Pancreas (tissue), 10 donors: ENCODE data around the gene ZGPAT. TPM values are rescaled to one million over a fixed set of nuclear protein-coding genes. Genes with fewer than 3 reads are reported as not detected.

ENCODE experiments used
- ATAC-seq, 4 donors: fragments of 200-7000 bp; cut with Tn5 transposase; one replicate each; pipeline versions ENCODE4 v1.8.0 to v1.9.1; 2020; ENCODE audit warnings: mild to moderate bottlenecking in 4 of 4, moderate library complexity in 4 of 4
- DNase-seq, 6 donors: peaks; one replicate each; pipeline ENCODE4 v3.0.0-alpha.2; 2020
- FAIRE-seq: peaks from 2 replicates; lab custom pipeline; 2012; peaks lifted over from hg19 to GRCh38; lab: Jason Lieb, UNC
- H3K27ac ChIP-seq, 4 donors: fragments of 200-600 bp; sonication (generic); 1 replicate in 3 of 4; 2 replicates in 1 of 4; pipeline versions ENCODE4 v1.5.0 to v1.8.0; 2020
- H3K27me3 ChIP-seq, 4 donors: fragments of 200-600 bp; one replicate each; pipeline ENCODE4 v1.8.0; 2021
- H3K36me3 ChIP-seq, 3 donors: fragments of 200-600 bp; sonication (generic) in 1 of 3; one replicate each; pipeline versions ENCODE4 v1.5.0 to v1.8.0; 2020 to 2021
- H3K4me1 ChIP-seq, 3 donors: fragments of 200-600 bp; one replicate each; pipeline ENCODE4 v1.8.0; 2021
- H3K4me3 ChIP-seq, 4 donors: fragments of 200-600 bp; sonication (generic) in 2 of 4; one replicate each; pipeline versions ENCODE4 v1.5.0 to v1.8.0; 2020 to 2021
- H3K9me3 ChIP-seq, 4 donors: fragments of 200-600 bp; one replicate each; pipeline ENCODE4 v1.8.0; 2021
- WGBS, 2 donors: extraction: QIAGEN DNeasy Blood & Tissue Kit; methylation state at CpG; one replicate each; pipeline ENCODE4 v1.1.7; 2013; 5-methylcytosine and 5-hydroxymethylcytosine counted together
- intact Hi-C, 3 donors: fragments of 100-400 bp; cut with DNase I; formaldehyde crosslinking; loops; one replicate each; pipeline versions ENCODE4 v1.11.1 to v1.14.2; 2022
- polyA plus RNA-seq, 2 donors: library from polyadenylated mRNA; stranded (reverse); fragments of 200-250 nt; gene quantifications; one replicate each; pipeline ENCODE4 v1.2.3, GENCODE V29; 2013
- total RNA-seq, 6 donors: library from RNA; stranded (reverse); fragmentation: NEBNext Ultra II Directional in 4 of 6; extraction: Animal tissue kit (Norgen Biotek cat#: 25700) in 4 of 6; gene quantifications; one replicate each; pipeline versions ENCODE4 v1.2.1 to v1.2.4, GENCODE V29; 2021 to 2023
- TF ChIP-seq, protein P1 (sequence below), 4 donors: fragments of 200-600 bp; sonication (generic) in 3 of 4; IDR thresholded peaks; one replicate each; pipeline versions ENCODE4 v1.5.0 to v1.8.0; 2021; ENCODE audit warnings: antibody characterized with exemption in 4 of 4
- donor health status: healthy with polysubstance abuse.
- donor health status: DM: no; HTN: no; CAD: no; lungs with moderate emphysema.
- donor health status: DM: no; HTN: no; CAD: no.
- donor health status: control.
- donor health status: control.
- donor health status: Bipolar disorder and iron deficiency.
- donor health status: DM: yes; HTN: yes; CAD: no.
- donor health status: DM: no; HTN: no; CAD: no.
- donor health status: DM: no; HTN: no; CAD: no.
- donor health status: DM: yes; HTN: yes; CAD: no.

Gene ZGPAT
- total and polyA plus RNA-seq, 8 donors, result 9.3 to 61.6 (median 12.3) TPM

DNA sequence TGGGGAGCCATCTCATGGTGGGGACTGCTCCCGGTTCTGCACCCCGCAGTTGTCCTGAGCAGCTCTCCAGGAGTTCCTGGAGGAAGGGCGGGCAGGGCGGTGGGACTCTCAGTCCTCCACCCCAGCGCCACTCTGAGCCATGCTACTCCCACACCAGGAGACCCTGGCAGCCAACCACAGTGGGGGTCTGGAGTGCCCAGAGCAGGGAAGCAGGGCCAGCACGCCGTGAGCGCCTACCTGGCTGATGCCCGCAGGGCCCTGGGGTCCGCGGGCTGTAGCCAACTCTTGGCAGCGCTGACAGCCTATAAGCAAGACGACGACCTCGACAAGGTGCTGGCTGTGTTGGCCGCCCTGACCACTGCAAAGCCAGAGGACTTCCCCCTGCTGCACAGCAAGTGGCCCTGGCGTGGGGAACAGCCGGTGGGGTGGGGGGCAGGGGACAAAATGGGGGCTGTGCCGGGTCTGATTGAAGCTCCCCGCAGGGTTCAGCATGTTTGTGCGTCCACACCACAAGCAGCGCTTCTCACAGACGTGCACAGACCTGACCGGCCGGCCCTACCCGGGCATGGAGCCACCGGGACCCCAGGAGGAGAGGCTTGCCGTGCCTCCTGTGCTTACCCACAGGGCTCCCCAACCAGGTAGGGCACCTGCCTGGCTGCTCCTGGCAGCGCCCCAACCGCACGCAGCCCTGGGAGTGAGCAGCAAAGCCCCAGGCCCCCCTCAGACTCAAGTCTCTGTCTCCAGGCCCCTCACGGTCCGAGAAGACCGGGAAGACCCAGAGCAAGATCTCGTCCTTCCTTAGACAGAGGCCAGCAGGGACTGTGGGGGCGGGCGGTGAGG lies 13.0 kb upstream of the ZGPAT start:
- TF ChIP-seq, protein P1, sequence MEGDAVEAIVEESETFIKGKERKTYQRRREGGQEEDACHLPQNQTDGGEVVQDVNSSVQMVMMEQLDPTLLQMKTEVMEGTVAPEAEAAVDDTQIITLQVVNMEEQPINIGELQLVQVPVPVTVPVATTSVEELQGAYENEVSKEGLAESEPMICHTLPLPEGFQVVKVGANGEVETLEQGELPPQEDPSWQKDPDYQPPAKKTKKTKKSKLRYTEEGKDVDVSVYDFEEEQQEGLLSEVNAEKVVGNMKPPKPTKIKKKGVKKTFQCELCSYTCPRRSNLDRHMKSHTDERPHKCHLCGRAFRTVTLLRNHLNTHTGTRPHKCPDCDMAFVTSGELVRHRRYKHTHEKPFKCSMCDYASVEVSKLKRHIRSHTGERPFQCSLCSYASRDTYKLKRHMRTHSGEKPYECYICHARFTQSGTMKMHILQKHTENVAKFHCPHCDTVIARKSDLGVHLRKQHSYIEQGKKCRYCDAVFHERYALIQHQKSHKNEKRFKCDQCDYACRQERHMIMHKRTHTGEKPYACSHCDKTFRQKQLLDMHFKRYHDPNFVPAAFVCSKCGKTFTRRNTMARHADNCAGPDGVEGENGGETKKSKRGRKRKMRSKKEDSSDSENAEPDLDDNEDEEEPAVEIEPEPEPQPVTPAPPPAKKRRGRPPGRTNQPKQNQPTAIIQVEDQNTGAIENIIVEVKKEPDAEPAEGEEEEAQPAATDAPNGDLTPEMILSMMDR (IDR thresholded peaks at IDR 0.05), result no peak
- no peak for ATAC-seq
- H3K36me3 ChIP-seq, result no peaks in the 10 kb centered on the region
- FAIRE-seq, result no peak
- intact Hi-C loops, result no loop called here
- H3K27ac ChIP-seq, result no peak overlapping the region
- peaks cover 0 to 12% (median 0%) of the 10 kb centered on the region in 3 donors for H3K4me1 ChIP-seq
- no peaks in the 10 kb centered on the region for H3K9me3 ChIP-seq
- no peaks in the 10 kb centered on the region for H3K27me3 ChIP-seq
- peak in 2 of 6 donors; percentile 44 to 84 for DNase-seq
- 93 to 94% methylated on average over 36 to 37 of the region's 37 CpGs for WGBS, 2 donors
- H3K4me3 ChIP-seq, result no peak overlapping the region

- no peaks in the 10 kb centered on the region for H3K9me3 ChIP-seq
- H3K36me3 ChIP-seq, result no peaks in the 10 kb centered on the region
- ATAC-seq (no peak), DNase-seq (peak in 4 of 6 donors; percentile 12 to 79 (median 35)), FAIRE-seq (no peak)
- no peaks in the 10 kb centered on the region for H3K27me3 ChIP-seq
- H3K4me3 ChIP-seq, result no peak overlapping the region
- WGBS, 2 donors, result 79 to 82% methylated on average over 23 to 25 of the region's 25 CpGs
- peaks cover 0 to 12% (median 0%) of the 10 kb centered on the region in 3 donors for H3K4me1 ChIP-seq
- TF ChIP-seq, protein P1 (IDR thresholded peaks at IDR 0.05), result no peak
- intact Hi-C loops, result no loop called here
- H3K27ac ChIP-seq, result no peak overlapping the region
Measured at GRCh38 chr20:63695424-63696305, 12.2 kb upstream of the ZGPAT start.

DNA sequence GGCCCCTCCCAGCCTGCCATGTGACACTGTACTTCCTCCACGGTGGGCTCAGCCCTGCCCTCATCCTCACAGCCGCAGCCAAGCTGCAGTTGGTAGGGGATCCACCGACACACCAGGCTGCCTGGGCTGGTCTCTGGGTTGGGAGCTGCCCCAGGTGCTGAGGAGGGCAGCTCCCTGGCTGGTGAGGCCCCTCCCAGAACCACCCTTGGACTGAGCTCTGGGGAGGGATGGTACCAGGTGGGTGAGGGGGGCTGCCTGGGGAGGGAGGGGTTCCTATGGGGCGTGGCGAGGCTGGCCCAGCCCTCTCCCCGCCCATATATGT lies 11.6 kb upstream of the ZGPAT start:
- TF ChIP-seq, protein P1 (IDR thresholded peaks at IDR 0.05), result no peak
- H3K4me1 ChIP-seq, result peaks cover 0 to 12% (median 0%) of the 10 kb centered on the region in 3 donors
- H3K4me3 ChIP-seq, result peak overlapping the region in 1 of 4 donors; percentile 28

DNA sequence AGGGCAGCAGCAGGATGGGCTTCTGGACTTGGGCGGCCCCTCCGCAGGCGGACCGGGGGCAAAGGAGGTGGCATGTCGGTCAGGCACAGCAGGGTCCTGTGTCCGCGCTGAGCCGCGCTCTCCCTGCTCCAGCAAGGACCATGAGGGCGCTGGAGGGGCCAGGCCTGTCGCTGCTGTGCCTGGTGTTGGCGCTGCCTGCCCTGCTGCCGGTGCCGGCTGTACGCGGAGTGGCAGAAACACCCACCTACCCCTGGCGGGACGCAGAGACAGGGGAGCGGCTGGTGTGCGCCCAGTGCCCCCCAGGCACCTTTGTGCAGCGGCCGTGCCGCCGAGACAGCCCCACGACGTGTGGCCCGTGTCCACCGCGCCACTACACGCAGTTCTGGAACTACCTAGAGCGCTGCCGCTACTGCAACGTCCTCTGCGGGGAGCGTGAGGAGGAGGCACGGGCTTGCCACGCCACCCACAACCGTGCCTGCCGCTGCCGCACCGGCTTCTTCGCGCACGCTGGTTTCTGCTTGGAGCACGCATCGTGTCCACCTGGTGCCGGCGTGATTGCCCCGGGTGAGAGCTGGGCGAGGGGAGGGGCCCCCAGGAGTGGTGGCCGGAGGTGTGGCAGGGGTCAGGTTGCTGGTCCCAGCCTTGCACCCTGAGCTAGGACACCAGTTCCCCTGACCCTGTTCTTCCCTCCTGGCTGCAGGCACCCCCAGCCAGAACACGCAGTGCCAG lies 11.0 kb upstream of the ZGPAT start, which contains the start of gene TNFRSF6B:
Gene TNFRSF6B (plus strand): TSS at position 25 of the 729 bp plus-strand sequence. CDS start 116 bp downstream, at position 141.
- intact Hi-C loops, result no loop called here
- WGBS, 2 donors, result 18 to 21% methylated on average over 42 to 52 of the region's 52 CpGs
- Histone ChIP-seq H3K4me3 (peak within 1 kb of the TSS in 1 of 4 donors; percentile 28), H3K9me3 (no peaks in the 10 kb centered on the region), H3K4me1 (peaks cover 0 to 12% (median 0%) of the 10 kb centered on the region in 3 donors), H3K36me3 (no peaks in the 10 kb centered on the region), H3K27ac (no peak within 1 kb of the TSS), H3K27me3 (no peaks in the 10 kb centered on the region)
- TF ChIP-seq, protein P1 (IDR thresholded peaks at IDR 0.05), result no peak
- peak; percentile 2 to 27 (median 6) for ATAC-seq
- DNase-seq, result peak in 5 of 6 donors; percentile 11 to 78 (median 48)
- FAIRE-seq, result no peak

More for the DNA sequence above, 11.6 kb upstream of the ZGPAT start:
- no peaks in the 10 kb centered on the region for H3K27me3 ChIP-seq
- H3K27ac ChIP-seq, result no peak overlapping the region
- no peak for FAIRE-seq
- DNase-seq, result peak in 4 of 6 donors; percentile 19 to 82 (median 38)
- no peaks in the 10 kb centered on the region for H3K9me3 ChIP-seq
- 35 to 45% methylated on average over 5 to 6 of the region's 6 CpGs for WGBS, 2 donors
- ATAC-seq, result peak; percentile 9 to 38 (median 22)
- no peaks in the 10 kb centered on the region for H3K36me3 ChIP-seq
- intact Hi-C loops, result no loop called here
